ENCODE results near the gene WDR73.
A peak's percentile ranks its signal among the peaks of the same experiment; 100 is the strongest.

The WDR73 gene

DNA sequence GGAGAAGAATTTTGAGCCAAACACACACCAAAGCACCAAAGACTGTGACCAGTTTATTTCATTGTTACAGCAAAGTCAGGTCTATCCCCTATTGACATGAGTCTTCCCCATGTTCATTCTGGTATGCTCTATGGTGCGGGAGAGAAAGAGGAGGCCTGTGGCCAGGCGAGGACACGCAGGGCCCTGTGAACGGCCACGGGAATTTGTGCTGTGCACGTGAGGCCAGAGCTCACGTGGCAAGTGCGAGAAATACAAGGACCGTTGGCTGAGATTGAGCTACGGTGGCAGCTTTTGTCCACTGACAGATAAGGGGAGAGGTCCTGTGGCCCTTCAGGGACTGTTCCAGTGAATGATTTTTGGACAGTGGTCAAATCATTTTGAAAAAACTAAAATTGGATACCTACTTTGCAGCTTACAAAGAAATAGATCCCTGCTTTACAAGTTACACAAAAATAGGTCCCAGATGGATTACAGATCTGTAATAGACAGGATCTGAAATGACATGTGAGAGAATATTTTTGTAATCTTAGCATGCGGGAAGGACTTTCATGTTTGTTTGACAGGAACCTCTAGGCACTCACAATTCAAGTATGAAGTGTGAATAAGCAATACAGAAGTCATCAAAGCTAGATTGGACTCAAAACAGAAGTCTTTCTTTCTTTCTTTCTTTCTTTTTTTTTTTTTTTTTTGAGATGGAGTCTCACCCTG, 44.1 kb downstream of the WDR73 start:
- DNase-seq = no peak

GRCh38 chr15:84608707-84609284, 45.3 kb downstream of the WDR73 start:
- no peak for DNase-seq

DNA sequence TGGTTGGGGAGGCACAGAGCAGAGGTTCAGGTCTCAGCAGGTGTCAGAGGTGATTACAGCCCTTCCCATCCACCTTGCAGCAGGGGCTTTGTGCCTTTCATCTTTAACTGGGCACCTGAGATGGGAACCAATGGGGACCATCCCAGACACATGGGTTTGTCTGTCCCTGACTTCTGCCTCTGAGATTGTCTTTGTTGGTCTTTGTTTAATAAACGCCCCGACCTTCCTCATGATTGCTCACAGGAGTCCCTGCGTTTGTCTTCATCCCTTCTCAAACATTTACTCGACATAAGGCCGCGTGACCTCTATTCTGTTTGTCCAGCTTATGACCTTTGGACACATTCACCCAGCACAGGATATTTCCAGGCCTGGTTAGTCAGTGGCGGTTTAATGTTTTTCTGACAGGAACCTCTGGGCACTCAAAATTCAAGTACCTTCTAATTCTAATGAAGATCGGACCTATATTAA, 47.4 kb downstream of the WDR73 start:
- no peak for DNase-seq

DNA sequence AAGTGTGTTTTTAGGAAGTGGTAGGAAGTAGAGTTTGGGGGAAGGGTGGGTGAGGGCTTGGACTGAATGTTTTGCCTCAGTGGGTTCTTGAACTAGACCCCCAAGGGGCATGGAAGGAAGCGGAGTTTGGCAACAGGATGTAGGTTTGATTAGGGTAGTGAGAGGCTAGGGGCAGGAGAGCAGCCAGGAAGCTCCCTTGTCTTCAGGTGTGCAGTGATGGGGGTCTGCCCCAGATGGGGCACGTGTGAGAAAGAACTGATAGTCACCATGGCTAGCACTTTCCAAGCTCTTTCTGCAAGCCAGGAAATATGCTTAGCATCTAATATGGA, 48.6 kb downstream of the WDR73 start:
- no peak for DNase-seq

DNA sequence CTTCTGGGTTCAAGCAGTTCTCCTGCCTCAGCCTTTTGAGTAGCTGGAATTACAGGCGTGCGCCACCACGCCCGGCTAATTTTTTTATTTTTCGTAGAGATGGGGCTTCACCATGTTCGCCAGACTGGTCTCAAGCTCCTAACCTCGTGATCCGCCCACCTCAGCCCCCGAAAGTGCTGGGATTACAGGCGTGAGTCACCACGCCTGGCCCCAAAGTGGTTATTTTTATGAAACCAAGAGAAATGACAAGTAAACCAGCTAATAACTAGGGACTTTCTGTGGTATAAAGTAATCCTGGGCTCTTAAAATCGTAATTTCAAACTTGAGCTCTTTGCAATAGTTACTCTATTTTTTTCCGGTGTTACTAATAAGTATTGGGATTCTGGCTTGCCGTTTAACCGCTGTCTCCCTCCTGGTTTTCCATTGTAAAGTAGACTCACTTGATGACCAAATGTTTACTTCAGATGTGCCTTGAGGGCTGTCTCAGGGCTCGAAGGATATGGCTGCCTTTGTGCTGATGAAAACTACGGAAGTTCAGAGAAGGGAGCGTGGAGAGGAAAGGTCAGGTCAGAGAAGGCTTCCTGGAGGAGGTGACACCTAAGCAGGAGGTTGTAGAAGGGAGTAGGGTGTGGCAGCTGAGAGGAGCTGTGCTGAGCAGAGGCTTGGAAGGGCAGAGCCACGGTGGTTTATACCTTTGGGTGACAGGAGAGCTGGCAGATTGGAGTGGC, 49.1 kb downstream of the WDR73 start:
- DNase-seq = peak; percentile 63 to 74

DNA sequence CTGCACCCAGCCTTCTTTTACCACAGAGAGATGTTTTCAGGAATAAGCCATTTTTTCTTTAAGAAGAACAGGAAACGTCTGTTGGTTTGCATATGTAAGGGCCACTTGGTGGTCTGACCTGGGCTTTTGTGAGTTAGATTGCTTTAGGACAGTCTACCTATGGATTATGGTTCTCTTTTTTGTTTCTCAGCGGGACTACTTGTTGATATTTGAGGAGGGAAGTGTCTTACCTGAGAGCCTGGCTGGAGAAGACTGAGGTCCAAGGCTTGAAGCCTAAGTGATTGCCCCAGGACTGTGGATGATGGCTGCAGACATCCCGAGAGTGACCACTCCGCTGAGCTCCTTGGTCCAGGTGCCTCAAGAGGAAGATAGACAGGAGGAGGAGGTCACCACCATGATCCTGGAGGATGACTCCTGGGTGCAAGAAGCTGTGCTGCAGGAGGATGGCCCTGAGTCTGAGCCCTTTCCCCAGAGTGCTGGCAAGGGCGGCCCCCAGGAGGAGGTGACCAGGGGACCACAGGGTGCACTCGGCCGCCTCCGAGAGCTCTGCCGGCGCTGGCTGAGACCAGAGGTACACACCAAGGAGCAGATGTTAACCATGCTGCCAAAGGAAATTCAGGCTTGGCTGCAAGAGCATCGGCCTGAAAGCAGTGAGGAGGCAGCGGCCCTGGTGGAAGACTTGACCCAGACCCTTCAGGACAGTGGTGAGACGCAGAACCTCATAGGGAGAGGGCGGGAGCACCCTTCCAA, 50.3 kb downstream of the WDR73 start:
- no peak for DNase-seq

- DNase-seq = no peak
Measured at GRCh38 chr15:84601555-84601838, 52.6 kb downstream of the WDR73 start.

- DNase-seq = peak; percentile 95 to 96
Measured at GRCh38 chr15:84600687-84601554, 53.2 kb downstream of the WDR73 start, which contains the start of gene ZSCAN2. TSS of gene ZSCAN2 (plus strand) at chr15:84601009. CDS start at chr15:84603928, 2,919 bp downstream.

DNA sequence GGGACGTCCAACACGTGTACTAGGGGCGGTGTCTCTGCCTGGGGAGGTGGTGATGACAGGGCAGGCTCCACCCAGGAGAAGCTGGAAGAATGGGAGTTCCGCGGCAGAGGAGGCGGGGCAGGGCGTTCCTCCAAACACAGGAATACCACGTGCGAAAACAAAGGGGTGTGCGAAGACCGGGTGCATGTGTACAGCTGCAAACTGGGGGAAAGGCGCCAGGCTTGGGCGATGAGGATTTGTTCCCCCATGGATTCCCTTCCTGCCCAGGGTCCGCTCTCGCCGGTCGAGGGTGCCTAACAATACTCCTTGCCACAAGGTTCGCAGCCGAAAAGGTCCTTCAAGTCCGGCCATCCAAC, 53.8 kb downstream of the WDR73 start:
- peak; percentile 62 to 73 for DNase-seq

- DNase-seq = no peak
Measured at GRCh38 chr15:84599906-84600305, 54.2 kb downstream of the WDR73 start.

- DNase-seq = peak; percentile 39
Measured at GRCh38 chr15:84598993-84599392, 55.1 kb downstream of the WDR73 start.

GRCh38 chr15:84598250-84598649, 55.8 kb downstream of the WDR73 start:
- DNase-seq = no peak

GRCh38 chr15:84597296-84597695, 56.8 kb downstream of the WDR73 start:
- no peak for DNase-seq

- no peak for DNase-seq
Measured at GRCh38 chr15:84595660-84596059, 58.4 kb downstream of the WDR73 start.

DNA sequence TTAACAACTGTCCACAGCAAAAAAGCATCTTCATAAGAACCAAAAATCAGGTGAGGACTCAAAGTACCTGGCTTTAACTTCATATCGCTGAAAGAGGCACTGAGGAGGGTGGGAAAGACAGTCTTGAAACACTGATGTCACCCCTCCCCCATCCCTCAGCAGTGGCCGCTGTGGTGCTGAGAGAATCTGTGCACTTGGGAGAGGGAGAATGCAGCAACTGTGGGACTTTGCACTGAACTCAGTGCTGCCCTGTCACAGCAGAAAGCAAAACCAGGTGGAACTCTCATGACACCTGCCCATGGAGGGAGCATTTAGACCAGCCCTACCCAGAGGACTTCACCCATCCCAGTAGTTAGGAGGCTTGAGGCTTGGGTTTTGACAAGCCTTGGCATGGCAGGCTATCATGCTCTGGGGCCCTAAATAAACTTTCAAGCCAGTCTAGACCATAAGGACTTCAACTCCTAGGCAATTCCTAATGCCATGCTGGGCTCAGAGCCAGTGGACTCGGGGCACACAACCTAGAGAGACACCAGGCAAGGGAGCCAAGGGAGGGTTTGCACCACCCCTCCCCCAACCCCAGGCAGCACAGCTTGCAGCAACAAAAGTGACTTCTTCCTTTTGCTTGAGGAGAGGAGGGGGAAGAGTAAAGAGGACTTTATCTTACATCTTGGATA, 59.3 kb downstream of the WDR73 start:
- DNase-seq = no peak

GRCh38 chr15:84591815-84592214, 62.3 kb downstream of the WDR73 start:
- no peak for DNase-seq

- no peak for DNase-seq
Measured at GRCh38 chr15:84590406-84590805, 63.7 kb downstream of the WDR73 start.
